Cardiac fibroblast (primary cell): ENCODE data around the gene TNFRSF12A.
A peak's percentile ranks its signal among the peaks of the same experiment; 100 is the strongest.

Experiments used
- DNase-seq, 2 donors: peaks; one replicate each; pipeline versions ENCODE4 v3.0.0 to v3.0.0-alpha.2; 2010; ENCODE audit warnings: low read depth in 2 of 2
- H3K4me3 ChIP-seq, 2 donors: replicated peaks in 1 of 2; 1 replicate in 1 of 2; 2 replicates in 1 of 2; pipeline ENCODE4 v1.5.1; 2011; ENCODE audit warnings: low read depth in 2 of 2, low read length in 2 of 2, mild to moderate bottlenecking in 2 of 2, moderate library complexity in 1 of 2
- CTCF ChIP-seq: IDR thresholded peaks from one replicate; pipeline ENCODE4 v1.5.1; 2011; ENCODE audit warnings: low read depth, mild to moderate bottlenecking, low read length, inconsistent platforms

TNFRSF12A gene

GRCh38 chr16:3025032-3026002, 5.1 kb downstream of the TNFRSF12A start:
- H3K4me3 ChIP-seq, result no peak overlapping the region
- TF ChIP-seq CTCF, result no peak
- no peak for DNase-seq

- no peak for DNase-seq
- no peak overlapping the region for H3K4me3 ChIP-seq
- TF ChIP-seq CTCF, result no peak
Measured at GRCh38 chr16:3026003-3026378, 5.8 kb downstream of the TNFRSF12A start.

- no peak overlapping the region for H3K4me3 ChIP-seq
- DNase-seq, result no peak
- TF ChIP-seq CTCF, result no peak
Measured at GRCh38 chr16:3026609-3027488, 6.7 kb downstream of the TNFRSF12A start.

GRCh38 chr16:3027489-3027795, 7.3 kb downstream of the TNFRSF12A start:
- no peak for DNase-seq
- TF ChIP-seq CTCF, result no peak
- no peak overlapping the region for H3K4me3 ChIP-seq

GRCh38 chr16:3027983-3028715, 8.0 kb downstream of the TNFRSF12A start:
- TF ChIP-seq CTCF, result peak; percentile 70
- DNase-seq, result peak; percentile 63 to 73
- no peak overlapping the region for H3K4me3 ChIP-seq

- no peak overlapping the region for H3K4me3 ChIP-seq
- DNase-seq, result no peak
- no peak for TF ChIP-seq CTCF
Measured at GRCh38 chr16:3028716-3029319, 8.7 kb downstream of the TNFRSF12A start.
